Endodermal cell (in vitro differentiated cells): ENCODE data around the gene TBX1. TPM values are rescaled to one million over a fixed set of nuclear protein-coding genes. Genes with fewer than 3 reads are reported as not detected.

ENCODE experiments used
- DNase-seq: peaks from one replicate; pipeline ENCODE4 v3.0.0-alpha.2; 2017
- H3K27ac ChIP-seq: 2 replicates; pipeline ENCODE4 v1.5.1; 2013; ENCODE audit warnings: mild to moderate bottlenecking, low read depth, low read length, moderate library complexity
- H3K27me3 ChIP-seq: 2 replicates; pipeline ENCODE4 v1.6.1; 2013; ENCODE audit warnings: mild to moderate bottlenecking, low read length, moderate library complexity; ENCODE audit not compliant: insufficient read depth, control insufficient read depth, poor library complexity, severe bottlenecking
- H3K36me3 ChIP-seq: 2 replicates; pipeline ENCODE4 v1.7.0; 2013; ENCODE audit warnings: mild to moderate bottlenecking, low read length, moderate library complexity; ENCODE audit not compliant: control insufficient read depth, insufficient read depth
- H3K4me1 ChIP-seq: one replicate; pipeline ENCODE4 v1.7.0; 2013; ENCODE audit warnings: low read length; ENCODE audit not compliant: control insufficient read depth, insufficient read depth
- H3K4me3 ChIP-seq: 2 replicates; pipeline ENCODE4 v1.5.1; 2013; ENCODE audit warnings: mild to moderate bottlenecking, low read length, moderate library complexity
- H3K9ac ChIP-seq: 2 replicates; pipeline ENCODE4 v1.6.1; 2013; ENCODE audit warnings: mild to moderate bottlenecking, low read length, moderate library complexity; ENCODE audit not compliant: poor library complexity, severe bottlenecking; ENCODE audit errors: extremely low read depth
- H3K9me3 ChIP-seq: 2 replicates; pipeline ENCODE4 v1.6.1; 2013; ENCODE audit warnings: mild to moderate bottlenecking, low read length, moderate library complexity; ENCODE audit not compliant: control insufficient read depth
- H3K27ac Mint-ChIP-seq: 2 replicates; pipeline ENCODE4 v1.8.0; 2020; ENCODE audit warnings: mixed read lengths
- H3K27me3 Mint-ChIP-seq: 2 replicates; pipeline ENCODE4 v1.8.0; 2021; ENCODE audit warnings: mild to moderate bottlenecking, mixed read lengths; ENCODE audit not compliant: insufficient read depth
- H3K36me3 Mint-ChIP-seq: 2 replicates; pipeline ENCODE4 v1.8.0; 2020; ENCODE audit warnings: low read depth, mixed read lengths
- H3K4me1 Mint-ChIP-seq: 2 replicates; pipeline ENCODE4 v1.8.0; 2020; ENCODE audit warnings: mixed read lengths
- H3K4me3 Mint-ChIP-seq: 2 replicates; pipeline ENCODE4 v1.8.0; 2020; ENCODE audit warnings: mild to moderate bottlenecking, moderate library complexity, mixed read lengths
- H3K9me3 Mint-ChIP-seq: 2 replicates; pipeline ENCODE4 v1.8.0; 2020; ENCODE audit warnings: mild to moderate bottlenecking, mixed read lengths
- WGBS, 2 experiments: methylation state at CpG; one replicate each; pipeline versions ENCODE4 v1.1.5 to v1.1.7; 2013; ENCODE audit warnings: missing lambda C conversion rate in 2 of 2, mixed read lengths in 1 of 2; ENCODE audit not compliant: insufficient coverage in 1 of 2, insufficient read length in 1 of 2; 5-methylcytosine and 5-hydroxymethylcytosine counted together
- total RNA-seq, 2 donors: library from RNA; stranded (reverse); fragmentation: NEBNext Ultra II Directional in 1 of 2; extraction: Animal tissue kit (Norgen Biotek cat#: 25700) in 1 of 2; gene quantifications; 2 replicates in 1 of 2; 3 replicates in 1 of 2; pipeline ENCODE4 v1.2.1, GENCODE V29; 2021
- TF ChIP-seq, protein P1 (sequence below): fragments of 200-600 bp; sonication (generic); conservative IDR thresholded peaks from 2 replicates; pipeline ENCODE4 v1.5.0; 2021; ENCODE audit warnings: antibody characterized with exemption, mild to moderate bottlenecking

The TBX1 gene
- total RNA-seq, 2 donors from 2014 or later: 1.3 TPM; not detected in 1

DNA sequence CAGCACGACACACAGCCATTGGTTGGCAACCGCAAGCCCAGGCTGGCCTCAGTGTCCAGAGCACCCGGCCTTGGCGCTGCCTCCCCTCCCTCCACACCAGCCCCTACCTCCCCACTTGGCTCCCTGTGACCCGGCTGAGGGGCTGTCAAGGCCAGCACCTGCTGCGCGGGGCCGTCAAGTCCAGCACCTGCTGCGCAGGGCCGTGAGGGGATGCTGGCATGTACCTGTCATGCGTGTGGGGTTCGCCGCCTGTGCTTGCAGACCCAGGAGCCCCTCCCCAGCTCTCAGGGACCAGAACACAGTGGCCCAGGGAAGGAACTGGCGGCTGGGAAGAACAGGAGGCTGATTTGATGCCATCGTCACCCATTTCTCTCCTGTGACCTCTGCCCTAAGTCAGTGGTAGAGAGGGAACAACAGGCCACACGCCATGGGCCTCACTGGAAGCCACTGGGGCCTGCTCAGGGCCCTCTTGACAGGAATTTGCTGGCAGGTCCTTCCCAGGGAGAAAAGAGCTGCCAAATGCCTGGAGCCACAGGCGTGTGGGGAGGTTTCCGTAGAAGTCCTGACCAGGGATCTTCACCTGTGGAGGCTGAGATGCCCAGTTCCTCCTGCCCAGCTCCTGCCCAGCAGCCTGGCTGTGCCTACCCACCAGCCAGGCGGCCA lies 37.6 kb downstream of the TBX1 start:
- peaks cover 2% of the 10 kb centered on the region for H3K36me3 Mint-ChIP-seq
- no peak overlapping the region for H3K4me3 Mint-ChIP-seq
- TF ChIP-seq, protein P1, sequence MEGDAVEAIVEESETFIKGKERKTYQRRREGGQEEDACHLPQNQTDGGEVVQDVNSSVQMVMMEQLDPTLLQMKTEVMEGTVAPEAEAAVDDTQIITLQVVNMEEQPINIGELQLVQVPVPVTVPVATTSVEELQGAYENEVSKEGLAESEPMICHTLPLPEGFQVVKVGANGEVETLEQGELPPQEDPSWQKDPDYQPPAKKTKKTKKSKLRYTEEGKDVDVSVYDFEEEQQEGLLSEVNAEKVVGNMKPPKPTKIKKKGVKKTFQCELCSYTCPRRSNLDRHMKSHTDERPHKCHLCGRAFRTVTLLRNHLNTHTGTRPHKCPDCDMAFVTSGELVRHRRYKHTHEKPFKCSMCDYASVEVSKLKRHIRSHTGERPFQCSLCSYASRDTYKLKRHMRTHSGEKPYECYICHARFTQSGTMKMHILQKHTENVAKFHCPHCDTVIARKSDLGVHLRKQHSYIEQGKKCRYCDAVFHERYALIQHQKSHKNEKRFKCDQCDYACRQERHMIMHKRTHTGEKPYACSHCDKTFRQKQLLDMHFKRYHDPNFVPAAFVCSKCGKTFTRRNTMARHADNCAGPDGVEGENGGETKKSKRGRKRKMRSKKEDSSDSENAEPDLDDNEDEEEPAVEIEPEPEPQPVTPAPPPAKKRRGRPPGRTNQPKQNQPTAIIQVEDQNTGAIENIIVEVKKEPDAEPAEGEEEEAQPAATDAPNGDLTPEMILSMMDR: no peak
- H3K9ac ChIP-seq: no peak overlapping the region
- no peaks in the 10 kb centered on the region for H3K4me1 Mint-ChIP-seq
- no peak overlapping the region for H3K27ac Mint-ChIP-seq
- H3K27me3 Mint-ChIP-seq: no peaks in the 10 kb centered on the region
- no peaks in the 10 kb centered on the region for H3K4me1 ChIP-seq
- WGBS, 2 experiments: 92 to 93% methylated on average over 5 to 19 of the region's 19 CpGs
- no peaks in the 10 kb centered on the region for H3K9me3 ChIP-seq
- H3K4me3 ChIP-seq: no peak overlapping the region
- no peak overlapping the region for H3K27ac ChIP-seq
- no peaks in the 10 kb centered on the region for H3K9me3 Mint-ChIP-seq
- H3K36me3 ChIP-seq: no peaks in the 10 kb centered on the region
- no peak for DNase-seq
- no peaks in the 10 kb centered on the region for H3K27me3 ChIP-seq

DNA sequence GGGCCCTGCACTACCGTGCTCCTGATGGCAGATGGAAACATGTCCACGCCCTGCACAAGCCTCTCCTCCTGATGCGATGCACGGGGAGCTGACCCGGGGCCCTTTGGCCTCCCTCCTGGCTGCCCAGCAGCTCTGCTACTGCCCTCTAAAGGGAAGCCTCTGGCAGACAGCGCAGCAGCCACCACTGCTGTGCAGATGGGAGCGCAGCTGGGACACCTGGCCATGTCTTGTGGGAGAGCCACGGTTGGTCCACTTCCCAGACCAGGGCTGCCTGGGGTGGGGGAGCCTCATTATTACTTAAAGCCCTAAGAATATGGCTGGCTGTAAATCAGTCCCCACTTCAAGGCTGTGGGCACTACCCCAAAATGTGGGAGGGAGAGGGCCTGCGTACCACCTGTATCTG lies 38.3 kb downstream of the TBX1 start:
- H3K4me3 Mint-ChIP-seq: no peak overlapping the region
- TF ChIP-seq, protein P1: no peak
- Histone ChIP-seq H3K27ac (no peak overlapping the region), H3K36me3 (no peaks in the 10 kb centered on the region), H3K27me3 (no peaks in the 10 kb centered on the region), H3K9me3 (no peaks in the 10 kb centered on the region), H3K4me3 (no peak overlapping the region), H3K9ac (no peak overlapping the region), H3K4me1 (no peaks in the 10 kb centered on the region)
- no peak for DNase-seq
- 90% methylated on average over 9 of the region's 9 CpGs for WGBS, 2 experiments
- no peaks in the 10 kb centered on the region for H3K4me1 Mint-ChIP-seq
- H3K36me3 Mint-ChIP-seq: peaks cover 2% of the 10 kb centered on the region
- no peaks in the 10 kb centered on the region for H3K27me3 Mint-ChIP-seq
- no peaks in the 10 kb centered on the region for H3K9me3 Mint-ChIP-seq
- no peak overlapping the region for H3K27ac Mint-ChIP-seq

DNA sequence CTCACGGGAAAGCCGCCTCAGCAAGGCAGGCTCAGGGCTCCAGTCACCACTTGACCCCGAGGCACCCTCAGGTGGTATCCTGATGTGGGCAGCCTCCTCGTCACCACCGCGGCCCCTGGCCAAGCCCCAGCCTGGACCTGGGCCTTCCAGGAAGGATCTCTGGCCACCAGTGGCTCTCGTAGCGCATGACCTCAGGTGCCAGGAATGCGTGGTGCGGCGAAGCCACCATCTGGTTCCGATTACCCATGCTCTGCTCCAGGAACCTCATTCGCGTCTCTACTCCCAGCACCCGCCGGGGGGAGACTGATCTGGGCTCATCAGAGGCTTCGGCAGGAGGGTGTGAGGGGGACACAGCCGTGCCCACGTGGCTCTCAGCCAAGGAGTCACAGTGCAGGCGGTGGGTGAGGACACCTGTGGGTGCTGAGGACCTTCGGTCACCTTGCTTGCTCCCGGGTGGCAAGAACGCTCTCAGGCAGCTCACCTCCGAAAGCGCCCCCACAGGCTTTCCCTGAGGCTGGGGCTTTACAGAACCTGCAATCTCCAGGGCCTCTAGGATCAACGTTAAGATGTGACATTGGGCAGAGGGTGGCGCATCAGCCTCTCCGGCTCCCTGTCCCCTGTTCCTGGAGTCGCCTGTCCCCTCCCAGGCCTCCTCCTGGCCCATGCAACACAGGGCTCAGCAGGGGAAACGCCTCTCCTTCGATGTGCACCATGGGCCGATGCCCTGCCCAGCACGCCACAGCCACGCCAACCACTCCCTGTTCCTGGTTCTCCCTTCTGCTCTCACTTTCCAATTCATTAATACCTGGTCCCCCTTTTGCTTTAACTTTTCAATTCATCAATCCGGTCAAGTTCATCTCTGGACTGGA lies 39.0 kb downstream of the TBX1 start:
- Histone ChIP-seq H3K4me1 (no peaks in the 10 kb centered on the region), H3K9me3 (no peaks in the 10 kb centered on the region), H3K27ac (no peak overlapping the region), H3K36me3 (no peaks in the 10 kb centered on the region), H3K27me3 (no peaks in the 10 kb centered on the region), H3K9ac (no peak overlapping the region), H3K4me3 (no peak overlapping the region)
- H3K4me3 Mint-ChIP-seq: no peak overlapping the region
- no peak for DNase-seq
- H3K27ac Mint-ChIP-seq: no peak overlapping the region
- TF ChIP-seq, protein P1: no peak
- H3K9me3 Mint-ChIP-seq: no peaks in the 10 kb centered on the region
- H3K27me3 Mint-ChIP-seq: no peaks in the 10 kb centered on the region
- H3K36me3 Mint-ChIP-seq: peaks cover 2% of the 10 kb centered on the region
- H3K4me1 Mint-ChIP-seq: no peaks in the 10 kb centered on the region
- 92 to 93% methylated on average over 18 to 35 of the region's 35 CpGs for WGBS, 2 experiments
